ENCODE results near the gene PARP11.

The PARP11 gene

GRCh38 chr12:3882406-3882805, 9.2 kb upstream of the PARP11 start:
- Histone ChIP-seq H3K27me3 (ENCODE audit: control insufficient read depth, low read length) (no peaks in the 10 kb centered on the region; the same call in 1 of the 2 replicates), H3K4me2 (ENCODE audit: low read length) (no peak overlapping the region), H3K9me3 (ENCODE audit: control insufficient read depth, insufficient read depth, low read length) (no peaks in the 10 kb centered on the region), H4K20me1 (ENCODE audit: control insufficient read depth, insufficient read depth, low read depth, low read length) (no peaks in the 10 kb centered on the region), H3F3A (ENCODE audit: control insufficient read depth, insufficient read depth) (no peaks in the 10 kb centered on the region), H3K4me1 (ENCODE audit: control insufficient read depth, low read length) (no peaks in the 10 kb centered on the region), H3K27ac (ENCODE audit: low read depth, low read length) (no peak overlapping the region), H3K9me2 (replicated peaks; ENCODE audit: control insufficient read depth, low read length) (no peaks in the 10 kb centered on the region), H3K4me3 (ENCODE audit: low read length) (no peak overlapping the region), H3K36me3 (ENCODE audit: control insufficient read depth, low read length) (no peaks in the 10 kb centered on the region), H3K79me2 (ENCODE audit: control insufficient read depth, low read length) (no peaks in the 10 kb centered on the region)
- TF ChIP-seq CTCF (IDR thresholded peaks at IDR 0.05; ENCODE audit: low read depth, low read length, poor library complexity, severe bottlenecking) (no peak), EZH2phosphoT487 (IDR thresholded peaks at IDR 0.05; ENCODE audit: borderline replicate concordance, low read length) (no peak)

GRCh38 chr12:3881281-3881950, 8.2 kb upstream of the PARP11 start:
- TF ChIP-seq CTCF (IDR thresholded peaks at IDR 0.05; ENCODE audit: low read depth, low read length, poor library complexity, severe bottlenecking) (no peak), EZH2phosphoT487 (IDR thresholded peaks at IDR 0.05; ENCODE audit: borderline replicate concordance, low read length) (no peak)
- Histone ChIP-seq H3K9me3 (ENCODE audit: control insufficient read depth, insufficient read depth, low read length) (no peaks in the 10 kb centered on the region), H4K20me1 (ENCODE audit: control insufficient read depth, insufficient read depth, low read depth, low read length) (no peaks in the 10 kb centered on the region), H3K36me3 (ENCODE audit: control insufficient read depth, low read length) (no peaks in the 10 kb centered on the region), H3K9me2 (replicated peaks; ENCODE audit: control insufficient read depth, low read length) (no peaks in the 10 kb centered on the region), H3K27me3 (ENCODE audit: control insufficient read depth, low read length) (no peaks in the 10 kb centered on the region), H3K27ac (ENCODE audit: low read depth, low read length) (no peak overlapping the region), H3F3A (ENCODE audit: control insufficient read depth, insufficient read depth) (no peaks in the 10 kb centered on the region), H3K79me2 (ENCODE audit: control insufficient read depth, low read length) (no peaks in the 10 kb centered on the region), H3K4me1 (ENCODE audit: control insufficient read depth, low read length) (no peaks in the 10 kb centered on the region), H3K4me2 (ENCODE audit: low read length) (no peak overlapping the region), H3K4me3 (ENCODE audit: low read length) (no peak overlapping the region)

GRCh38 chr12:3879846-3880245, 6.6 kb upstream of the PARP11 start:
- H3K9me2 ChIP-seq (replicated peaks; ENCODE audit: control insufficient read depth, low read length): no peaks in the 10 kb centered on the region
- no peak overlapping the region for H3K27ac ChIP-seq (ENCODE audit: low read depth, low read length)
- H3K4me3 ChIP-seq (ENCODE audit: low read length): no peak overlapping the region
- H3K9me3 ChIP-seq (ENCODE audit: control insufficient read depth, insufficient read depth, low read length): no peaks in the 10 kb centered on the region
- no peaks in the 10 kb centered on the region for H3K79me2 ChIP-seq (ENCODE audit: control insufficient read depth, low read length)
- no peaks in the 10 kb centered on the region for H3K36me3 ChIP-seq (ENCODE audit: control insufficient read depth, low read length)
- H3K4me1 ChIP-seq (ENCODE audit: control insufficient read depth, low read length): no peaks in the 10 kb centered on the region
- H3K4me2 ChIP-seq (ENCODE audit: low read length): no peak overlapping the region
- no peaks in the 10 kb centered on the region for H4K20me1 ChIP-seq (ENCODE audit: control insufficient read depth, insufficient read depth, low read depth, low read length)
- H3K27me3 ChIP-seq (ENCODE audit: control insufficient read depth, low read length): no peaks in the 10 kb centered on the region
- no peak for TF ChIP-seq CTCF (IDR thresholded peaks at IDR 0.05; ENCODE audit: low read depth, low read length, poor library complexity, severe bottlenecking)
- no peak for TF ChIP-seq EZH2phosphoT487 (IDR thresholded peaks at IDR 0.05; ENCODE audit: borderline replicate concordance, low read length)
- H3F3A ChIP-seq (ENCODE audit: control insufficient read depth, insufficient read depth): no peaks in the 10 kb centered on the region
